ENCODE measurements around the gene AXDND1.

Gene AXDND1

DNA sequence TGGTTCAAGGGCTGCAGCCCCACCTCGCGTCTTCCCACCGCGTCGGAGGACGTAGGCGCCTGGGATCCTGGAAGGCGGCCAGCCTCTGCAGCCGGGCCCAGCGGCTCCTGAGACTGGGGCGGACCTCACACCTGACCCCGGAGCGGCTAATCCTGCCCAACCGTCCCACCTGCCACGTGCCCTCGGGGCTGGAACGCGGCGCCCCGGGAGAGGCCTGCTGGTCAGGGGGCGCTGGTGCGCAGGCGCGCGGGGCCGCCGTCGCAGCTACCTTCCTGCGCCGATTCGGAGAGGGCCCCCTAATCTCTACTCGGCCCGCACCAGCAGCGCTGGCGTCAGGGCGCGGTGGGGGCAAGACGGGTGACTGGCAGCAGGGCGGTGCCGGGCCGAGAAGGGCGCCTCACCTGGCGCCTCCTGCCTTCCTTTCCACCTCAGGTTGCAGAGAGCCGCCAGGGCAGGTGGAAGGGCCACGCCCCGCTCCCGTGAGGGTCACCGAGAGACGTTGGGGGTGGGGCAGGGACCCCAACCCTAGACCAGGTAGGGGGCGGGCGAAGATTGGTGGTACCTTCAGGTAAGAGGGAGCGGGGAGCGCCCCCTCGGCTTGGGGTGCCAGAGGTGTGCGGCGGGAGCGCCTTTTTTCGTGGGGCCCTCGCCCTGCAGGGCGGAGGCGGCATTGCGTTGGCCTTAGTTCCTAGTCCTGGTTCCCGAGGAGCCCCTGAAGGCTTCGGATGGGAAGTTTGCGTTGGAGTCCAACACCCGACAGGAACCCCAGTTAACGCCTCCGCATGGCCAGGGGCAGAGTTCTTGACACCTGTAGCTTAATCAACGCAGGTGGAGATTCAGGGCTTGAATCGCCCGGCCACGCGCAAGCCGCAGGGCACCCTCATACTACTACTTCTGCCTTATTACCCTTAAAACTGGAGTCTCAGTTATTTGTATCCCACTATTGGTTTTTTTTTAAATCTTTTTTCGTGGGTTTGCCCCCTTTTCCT, 226.1 kb downstream of the AXDND1 start, which contains the start of gene TDRD5:
Gene TDRD5 (plus strand): TSS at position 241 of the 989 bp plus-strand sequence. CDS start 784 bp downstream, outside the sequence.
- Histone ChIP-seq H3K36me3 (ENCODE audit: insufficient read depth, insufficient read length, low read length) (no peaks in the 10 kb centered on the region), H3K27me3 (ENCODE audit: insufficient read depth, insufficient read length) (peaks cover 11% of the 10 kb centered on the region), H3K4me1 (ENCODE audit: insufficient read depth, insufficient read length) (no peaks in the 10 kb centered on the region), H3K9me3 (ENCODE audit: insufficient read depth, low read length) (peaks cover 20% of the 10 kb centered on the region; the same call in 1 of the 2 replicates), H3K4me3 (ENCODE audit: insufficient read length, low read depth) (no peak within 1 kb of the TSS), H3K9ac (ENCODE audit: insufficient read length, low read depth) (no peak within 1 kb of the TSS)
- DNase-seq (ENCODE audit: low read depth, low spot score) = no peak
- TF ChIP-seq YY1 (IDR thresholded peaks at IDR 0.05; ENCODE audit: insufficient read depth, insufficient read length) (no peak), ZNF274 (IDR thresholded peaks at IDR 0.05; ENCODE audit: low read depth, low read length) (no peak)

DNA sequence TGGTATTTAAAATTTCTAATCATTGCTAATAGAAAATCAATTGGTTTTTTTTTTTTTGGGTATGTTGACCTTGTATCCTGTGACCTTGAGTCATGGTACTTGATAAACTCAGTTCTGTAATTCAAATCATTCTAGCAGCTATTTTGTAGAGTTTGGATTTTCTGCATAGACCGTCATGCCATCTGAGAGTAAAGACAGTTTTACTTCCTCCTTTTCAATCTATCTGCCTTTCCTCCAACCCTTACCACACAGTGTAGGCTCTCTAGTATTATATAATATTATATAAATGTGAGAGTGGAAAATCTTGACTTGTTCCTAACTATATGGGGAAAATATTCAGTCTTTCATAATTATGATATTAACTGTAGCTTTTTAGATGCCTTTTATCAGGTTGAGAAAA, 232.9 kb downstream of the AXDND1 start:
- Histone ChIP-seq H3K36me3 (ENCODE audit: insufficient read depth, insufficient read length, low read length) (no peaks in the 10 kb centered on the region), H3K9me3 (ENCODE audit: insufficient read depth, low read length) (no peaks in the 10 kb centered on the region), H3K27me3 (ENCODE audit: insufficient read depth, insufficient read length) (no peaks in the 10 kb centered on the region), H3K4me1 (ENCODE audit: insufficient read depth, insufficient read length) (no peaks in the 10 kb centered on the region), H3K4me3 (ENCODE audit: insufficient read length, low read depth) (no peak overlapping the region), H3K9ac (ENCODE audit: insufficient read length, low read depth) (no peak overlapping the region)
- TF ChIP-seq YY1 (IDR thresholded peaks at IDR 0.05; ENCODE audit: insufficient read depth, insufficient read length) (no peak), SUZ12 (IDR thresholded peaks at IDR 0.05; ENCODE audit: extremely low read depth, insufficient read depth, insufficient read length) (no peak), ZNF274 (IDR thresholded peaks at IDR 0.05; ENCODE audit: low read depth, low read length) (no peak)
- no peak for DNase-seq (ENCODE audit: low read depth, low spot score)

- Histone ChIP-seq H3K9ac (ENCODE audit: insufficient read length, low read depth) (no peak overlapping the region), H3K27me3 (ENCODE audit: insufficient read depth, insufficient read length) (no peaks in the 10 kb centered on the region), H3K4me1 (ENCODE audit: insufficient read depth, insufficient read length) (no peaks in the 10 kb centered on the region), H3K4me3 (ENCODE audit: insufficient read length, low read depth) (no peak overlapping the region), H3K36me3 (ENCODE audit: insufficient read depth, insufficient read length, low read length) (no peaks in the 10 kb centered on the region), H3K9me3 (ENCODE audit: insufficient read depth, low read length) (no peaks in the 10 kb centered on the region)
- DNase-seq (ENCODE audit: low read depth, low spot score) = no peak
- TF ChIP-seq SUZ12 (IDR thresholded peaks at IDR 0.05; ENCODE audit: extremely low read depth, insufficient read depth, insufficient read length) = no peak
Measured at GRCh38 chr1:179599623-179600249, 234.0 kb downstream of the AXDND1 start.

DNA sequence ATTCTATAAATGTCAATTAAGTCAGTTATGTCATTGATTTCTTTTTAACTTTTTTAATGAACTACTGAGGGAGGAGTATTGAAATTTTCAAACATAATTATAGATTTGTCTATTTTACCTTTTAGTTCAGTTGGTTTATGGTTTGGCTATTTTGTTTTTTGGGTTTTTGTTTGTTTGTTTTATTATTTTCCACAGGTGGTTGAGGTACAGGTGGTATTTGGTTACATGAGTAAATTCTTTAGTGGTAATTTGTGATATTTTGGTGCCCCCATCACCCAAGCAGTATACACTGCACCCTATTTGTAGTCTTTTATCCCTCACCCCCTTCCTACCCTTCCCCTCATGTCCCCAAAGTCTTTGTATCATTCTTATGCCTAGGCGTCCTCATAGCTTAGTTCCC, 235.3 kb downstream of the AXDND1 start:
- H3K4me3 ChIP-seq (ENCODE audit: insufficient read length, low read depth) = no peak overlapping the region
- DNase-seq (ENCODE audit: low read depth, low spot score) = no peak
- H3K9me3 ChIP-seq (ENCODE audit: insufficient read depth, low read length) = peaks cover 11% of the 10 kb centered on the region; the same call in 1 of the 2 replicates
- H3K27me3 ChIP-seq (ENCODE audit: insufficient read depth, insufficient read length) = no peaks in the 10 kb centered on the region
- H3K36me3 ChIP-seq (ENCODE audit: insufficient read depth, insufficient read length, low read length) = no peaks in the 10 kb centered on the region
- H3K9ac ChIP-seq (ENCODE audit: insufficient read length, low read depth) = no peak overlapping the region
- H3K4me1 ChIP-seq (ENCODE audit: insufficient read depth, insufficient read length) = no peaks in the 10 kb centered on the region
- TF ChIP-seq SUZ12 (IDR thresholded peaks at IDR 0.05; ENCODE audit: extremely low read depth, insufficient read depth, insufficient read length) (no peak), YY1 (IDR thresholded peaks at IDR 0.05; ENCODE audit: insufficient read depth, insufficient read length) (no peak), ZNF274 (IDR thresholded peaks at IDR 0.05; ENCODE audit: low read depth, low read length) (no peak)

Data from NT2/D1 (cell line).